Ovary (tissue), 9 donors: ENCODE data around the gene VSTM2B. TPM values are rescaled to one million over a fixed set of nuclear protein-coding genes. Genes with fewer than 3 reads are reported as not detected.

Experiments
- DNase-seq, 5 donors: peaks; one replicate each; pipeline ENCODE4 v3.0.0-alpha.2; 2019 to 2020
- H3K27ac ChIP-seq, 2 donors: fragments of 200-600 bp; one replicate each; pipeline versions ENCODE4 v1.5.1 to v1.8.0; 2019 to 2022
- H3K27me3 ChIP-seq: fragments of 200-600 bp; one replicate; pipeline ENCODE4 v1.8.0; 2022
- H3K36me3 ChIP-seq: fragments of 200-600 bp; sonication (generic); one replicate; pipeline ENCODE4 v1.5.1; 2019
- H3K4me1 ChIP-seq: one replicate; pipeline ENCODE4 v1.8.1; 2013; ENCODE audit warnings: mild to moderate bottlenecking, moderate library complexity; ENCODE audit not compliant: insufficient read depth
- H3K4me3 ChIP-seq: fragments of 200-600 bp; sonication (generic); one replicate; pipeline ENCODE4 v1.5.1; 2017
- H3K9me3 ChIP-seq, 2 donors: fragments of 200-600 bp in 1 of 2; sonication (generic) in 1 of 2; one replicate each; pipeline versions ENCODE4 v1.5.1 to v1.8.1; 2013 to 2019; ENCODE audit warnings: mild to moderate bottlenecking in 1 of 2, moderate library complexity in 1 of 2
- EP300 ChIP-seq: sonication (generic); formaldehyde crosslinking; IDR thresholded peaks from one replicate; pipeline ENCODE4 v1.6.1; 2017; ENCODE audit warnings: antibody characterized with exemption
- POLR2A ChIP-seq: fragments of 450-650 bp; IDR thresholded peaks from one replicate; pipeline ENCODE4 v1.6.1; 2017; ENCODE audit warnings: antibody characterized with exemption, mild to moderate bottlenecking, moderate library complexity
- WGBS, 3 donors: extraction: QIAGEN DNeasy Blood & Tissue Kit in 1 of 3; methylation state at CpG; one replicate each; pipeline versions ENCODE4 v1.1.5 to v1.1.7; 2013 to 2017; 5-methylcytosine and 5-hydroxymethylcytosine counted together
- intact Hi-C, 4 donors: fragments of 100-400 bp; cut with DNase I; formaldehyde crosslinking; loops; one replicate each; pipeline versions ENCODE4 v1.11.0 to v1.15.1; 2022 to 2023
- polyA plus RNA-seq, 2 donors: library from polyadenylated mRNA; stranded (reverse); fragments of 200-250 nt in 1 of 2; fragments of 350-450 nt in 1 of 2; fragmentation: Illumina TruSeq in 1 of 2; extraction: RNeasy Lipid Tissue Mini Kit (QIAGEN cat#74804) in 1 of 2; gene quantifications; one replicate each; pipeline ENCODE4 v1.2.3, GENCODE V29; 2013 to 2014
- total RNA-seq, 7 donors: library from RNA; depleted of rRNA in 2 of 7; stranded (reverse); fragments of >200 nt in 2 of 7; fragmentation: NEBNext Ultra II Directional in 3 of 7; extraction: Animal tissue kit (Norgen Biotek cat#: 25700) in 3 of 7; gene quantifications; one replicate each; pipeline versions ENCODE4 v1.1.0 to v1.2.4, GENCODE V29; 2016 to 2023
- TF ChIP-seq, protein P1 (sequence below), 3 donors: fragments of 450-650 bp in 2 of 3; fragments of 200-600 bp in 1 of 3; IDR thresholded peaks; one replicate each; pipeline versions ENCODE4 v1.5.1 to v1.8.0; 2016 to 2022; ENCODE audit warnings: antibody characterized with exemption in 3 of 3, mild to moderate bottlenecking in 1 of 3
- donor health status: DM: no; HTN: no; CAD: no; lungs with moderate emphysema.
- donor health status: DM: no; HTN: no; CAD: no.
- donor health status: Bipolar disorder and iron deficiency.
- donor health status: DM: yes; HTN: yes; CAD: no.
- donor health status: DM: no; HTN: no; CAD: no.
- donor health status: DM: yes; HTN: yes; CAD: no.

Gene VSTM2B
- total and polyA plus RNA-seq, 9 donors, result 0.13 TPM; not detected in 8

DNA sequence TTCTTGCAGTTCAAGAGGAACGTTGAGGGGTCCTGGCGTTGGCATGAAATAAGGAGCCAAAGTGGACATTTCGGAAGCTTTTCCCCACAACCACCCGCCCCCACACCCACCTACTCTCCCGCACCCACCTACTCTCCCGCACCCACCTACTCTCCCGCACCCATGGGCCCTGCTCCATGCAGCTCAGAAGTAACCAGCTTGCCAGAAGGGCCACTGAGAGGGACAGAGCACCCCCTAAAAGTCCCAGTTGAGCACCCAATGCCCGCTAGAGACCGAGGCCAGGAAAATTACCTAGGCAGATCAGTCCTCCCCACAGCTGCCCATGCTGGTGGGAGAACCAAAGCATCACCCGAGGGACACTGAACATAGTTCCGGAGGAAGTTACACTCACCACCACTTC, 11.8 kb downstream of the VSTM2B start:
- Histone ChIP-seq H3K27ac (no peak overlapping the region), H3K9me3 (no peaks in the 10 kb centered on the region), H3K36me3 (no peaks in the 10 kb centered on the region), H3K4me1 (no peaks in the 10 kb centered on the region), H3K27me3 (no peaks in the 10 kb centered on the region), H3K4me3 (no peak overlapping the region)
- no peak for TF ChIP-seq POLR2A
- TF ChIP-seq EP300, result no peak
- TF ChIP-seq, protein P1, sequence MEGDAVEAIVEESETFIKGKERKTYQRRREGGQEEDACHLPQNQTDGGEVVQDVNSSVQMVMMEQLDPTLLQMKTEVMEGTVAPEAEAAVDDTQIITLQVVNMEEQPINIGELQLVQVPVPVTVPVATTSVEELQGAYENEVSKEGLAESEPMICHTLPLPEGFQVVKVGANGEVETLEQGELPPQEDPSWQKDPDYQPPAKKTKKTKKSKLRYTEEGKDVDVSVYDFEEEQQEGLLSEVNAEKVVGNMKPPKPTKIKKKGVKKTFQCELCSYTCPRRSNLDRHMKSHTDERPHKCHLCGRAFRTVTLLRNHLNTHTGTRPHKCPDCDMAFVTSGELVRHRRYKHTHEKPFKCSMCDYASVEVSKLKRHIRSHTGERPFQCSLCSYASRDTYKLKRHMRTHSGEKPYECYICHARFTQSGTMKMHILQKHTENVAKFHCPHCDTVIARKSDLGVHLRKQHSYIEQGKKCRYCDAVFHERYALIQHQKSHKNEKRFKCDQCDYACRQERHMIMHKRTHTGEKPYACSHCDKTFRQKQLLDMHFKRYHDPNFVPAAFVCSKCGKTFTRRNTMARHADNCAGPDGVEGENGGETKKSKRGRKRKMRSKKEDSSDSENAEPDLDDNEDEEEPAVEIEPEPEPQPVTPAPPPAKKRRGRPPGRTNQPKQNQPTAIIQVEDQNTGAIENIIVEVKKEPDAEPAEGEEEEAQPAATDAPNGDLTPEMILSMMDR (IDR thresholded peaks at IDR 0.05), result no peak
- 82 to 86% (median 84%) methylated on average over 11 of the region's 11 CpGs for WGBS, 3 donors
- intact Hi-C loops, result no loop called here
- peak in 1 of 5 donors; percentile 15 for DNase-seq

DNA sequence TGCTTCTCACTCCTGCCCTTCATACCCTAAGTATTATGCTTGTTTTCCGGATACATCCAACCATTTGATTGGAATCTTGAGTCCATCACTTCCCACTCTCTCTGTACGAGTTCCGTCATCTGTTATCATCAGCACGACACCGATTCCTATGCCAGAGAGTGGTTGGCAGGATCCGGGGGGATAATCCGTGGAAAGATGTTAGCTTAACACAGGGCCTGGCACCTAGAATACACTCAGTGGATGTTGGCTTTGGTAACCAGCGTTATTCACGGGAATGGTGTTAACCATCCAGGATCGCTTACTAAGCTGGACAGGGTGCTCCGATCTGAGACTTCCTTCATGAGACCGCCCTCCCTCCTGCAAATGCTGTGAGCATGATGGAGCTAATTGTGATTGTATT, 12.4 kb downstream of the VSTM2B start:
- DNase-seq, result no peak
- TF ChIP-seq EP300 (no peak), POLR2A (no peak)
- TF ChIP-seq, protein P1 (IDR thresholded peaks at IDR 0.05), result no peak
- no peak overlapping the region for H3K4me3 ChIP-seq
- WGBS, 3 donors, result 89 to 93% (median 93%) methylated on average over 12 of the region's 12 CpGs
- H3K27me3 ChIP-seq, result no peaks in the 10 kb centered on the region
- intact Hi-C loops, result no loop called here
- H3K9me3 ChIP-seq, result no peaks in the 10 kb centered on the region
- no peak overlapping the region for H3K27ac ChIP-seq
- no peaks in the 10 kb centered on the region for H3K36me3 ChIP-seq
- no peaks in the 10 kb centered on the region for H3K4me1 ChIP-seq

DNA sequence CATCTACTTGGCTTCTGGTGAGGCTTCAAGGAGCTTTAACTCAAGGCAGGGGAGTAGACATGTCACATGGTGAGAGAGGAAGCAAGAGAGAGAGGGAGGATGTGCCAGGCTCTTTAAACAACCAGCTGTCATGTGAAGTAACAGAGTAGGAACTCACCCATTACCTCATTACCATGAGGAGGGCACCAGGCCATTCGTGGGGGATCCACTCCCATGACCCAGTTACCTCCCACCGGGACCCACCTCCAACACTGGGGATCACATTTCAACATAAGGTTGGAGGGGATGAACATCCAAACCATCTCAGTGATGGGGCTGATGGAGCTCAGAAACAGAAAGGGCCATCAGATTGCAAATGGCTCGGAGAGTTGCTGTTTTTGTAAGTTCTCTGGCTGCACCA, 12.9 kb downstream of the VSTM2B start:
- no peak for TF ChIP-seq POLR2A
- no peak for TF ChIP-seq EP300
- TF ChIP-seq, protein P1 (IDR thresholded peaks at IDR 0.05), result no peak
- Histone ChIP-seq H3K4me3 (no peak overlapping the region), H3K9me3 (no peaks in the 10 kb centered on the region), H3K4me1 (no peaks in the 10 kb centered on the region), H3K36me3 (no peaks in the 10 kb centered on the region), H3K27me3 (no peaks in the 10 kb centered on the region), H3K27ac (no peak overlapping the region)
- 36 to 66% (median 54%) methylated on average over 3 of the region's 3 CpGs for WGBS, 3 donors
- intact Hi-C loops, result no loop called here
- no peak for DNase-seq

DNA sequence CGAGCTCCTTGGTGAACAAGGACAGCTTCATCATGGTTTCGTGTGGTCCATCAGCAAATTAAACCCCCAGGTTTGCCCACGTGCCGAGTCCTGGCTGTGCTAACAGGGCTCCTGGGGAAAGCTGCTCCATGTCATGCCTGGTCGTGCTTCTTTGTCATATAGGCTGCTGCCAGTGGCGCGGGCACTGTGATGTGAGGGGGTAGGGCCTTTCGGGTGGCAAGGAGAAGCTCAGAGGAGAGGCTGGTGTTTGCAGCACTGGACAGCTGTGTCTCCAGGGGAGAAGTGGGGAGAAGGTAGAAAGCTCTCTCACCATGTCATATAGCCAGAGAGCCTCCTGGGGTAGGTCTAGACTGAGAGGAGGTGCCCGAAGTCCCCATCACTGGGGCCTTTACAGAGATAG, 13.3 kb downstream of the VSTM2B start:
- DNase-seq, result no peak
- TF ChIP-seq, protein P1 (IDR thresholded peaks at IDR 0.05), result no peak
- no peak for TF ChIP-seq EP300
- no peak for TF ChIP-seq POLR2A
- Histone ChIP-seq H3K36me3 (no peaks in the 10 kb centered on the region), H3K27ac (no peak overlapping the region), H3K9me3 (no peaks in the 10 kb centered on the region), H3K4me3 (no peak overlapping the region), H3K27me3 (no peaks in the 10 kb centered on the region), H3K4me1 (no peaks in the 10 kb centered on the region)
- 72 to 81% (median 78%) methylated on average over 9 of the region's 9 CpGs for WGBS, 3 donors
- intact Hi-C loops, result no loop called here
